ENCODE data around the gene TCAF1. TPM values are rescaled to one million over a fixed set of nuclear protein-coding genes. Genes with fewer than 3 reads are reported as not detected.

The TCAF1 gene
- total RNA-seq, 4 donors from 2014 or later, result 26.6 to 56.7 (median 30.7) TPM

DNA sequence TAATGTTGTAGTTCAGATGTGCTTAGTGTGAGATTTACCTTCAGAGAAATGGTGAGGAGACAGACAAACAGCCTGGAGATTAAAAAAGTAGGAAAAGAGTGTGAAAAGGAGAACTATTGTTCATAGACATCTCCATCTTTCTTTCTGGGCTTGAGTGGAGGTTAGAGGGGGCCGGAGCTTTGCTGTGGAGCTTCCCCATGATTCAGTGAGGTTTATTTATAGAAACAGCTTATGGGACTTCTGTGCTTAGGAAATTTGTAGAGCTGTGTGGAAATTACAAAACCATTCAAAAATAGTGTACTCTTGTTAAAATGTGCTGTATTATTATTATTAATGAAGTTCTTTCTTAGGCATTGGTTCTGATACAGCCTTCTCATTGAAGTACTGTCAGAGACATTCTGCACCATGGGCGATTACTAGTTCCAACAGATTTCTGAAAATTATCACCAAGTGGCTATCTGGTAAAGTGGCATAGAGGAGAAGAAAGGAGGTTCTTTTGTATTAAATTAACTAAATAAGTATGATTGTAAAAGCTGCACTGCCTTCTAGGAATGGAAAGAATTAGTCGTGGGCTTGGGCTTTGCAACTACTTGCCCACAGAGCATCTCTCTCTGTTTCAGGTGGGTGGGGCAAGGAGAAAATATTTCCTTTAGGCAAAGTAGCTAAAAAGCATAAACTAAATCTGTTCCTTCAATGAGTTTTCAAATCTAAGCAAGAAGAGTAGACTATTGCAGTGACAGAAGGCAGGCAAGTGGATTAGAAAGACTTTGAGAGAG is 8.7 kb upstream of the TCAF1 start:
- TF ChIP-seq POLR2A (IDR thresholded peaks at IDR 0.05) (no peak), CTCF (IDR thresholded peaks at IDR 0.05) (no peak), EP300 (IDR thresholded peaks at IDR 0.05) (no peak), POLR2AphosphoS5 (IDR thresholded peaks at IDR 0.05) (no peak)
- H3K27me3 ChIP-seq, result no peaks in the 10 kb centered on the region
- no peaks in the 10 kb centered on the region for H3K36me3 ChIP-seq
- H3K9me3 ChIP-seq, result no peaks in the 10 kb centered on the region
- no peak overlapping the region for H3K27ac ChIP-seq
- no peaks in the 10 kb centered on the region for H3K4me1 ChIP-seq
- DNase-seq (ENCODE audit: low spot score in 2 of 2), result no peak
- 40% methylated on average over 3 of the region's 3 CpGs for WGBS
- no peak overlapping the region for H3K4me3 ChIP-seq

- Histone ChIP-seq H3K27ac (no peak overlapping the region), H3K9me3 (no peaks in the 10 kb centered on the region), H3K4me1 (no peaks in the 10 kb centered on the region), H3K4me3 (no peak overlapping the region), H3K27me3 (no peaks in the 10 kb centered on the region), H3K36me3 (no peaks in the 10 kb centered on the region)
- WGBS, result 40% methylated on average over 3 of the region's 3 CpGs
- no peak for DNase-seq (ENCODE audit: low spot score in 2 of 2)
- TF ChIP-seq POLR2AphosphoS5 (IDR thresholded peaks at IDR 0.05) (no peak), EP300 (IDR thresholded peaks at IDR 0.05) (no peak), CTCF (IDR thresholded peaks at IDR 0.05) (no peak), POLR2A (IDR thresholded peaks at IDR 0.05) (no peak)
Observed at GRCh38 chr7:143909863-143910262, 7.9 kb upstream of the TCAF1 start.

DNA sequence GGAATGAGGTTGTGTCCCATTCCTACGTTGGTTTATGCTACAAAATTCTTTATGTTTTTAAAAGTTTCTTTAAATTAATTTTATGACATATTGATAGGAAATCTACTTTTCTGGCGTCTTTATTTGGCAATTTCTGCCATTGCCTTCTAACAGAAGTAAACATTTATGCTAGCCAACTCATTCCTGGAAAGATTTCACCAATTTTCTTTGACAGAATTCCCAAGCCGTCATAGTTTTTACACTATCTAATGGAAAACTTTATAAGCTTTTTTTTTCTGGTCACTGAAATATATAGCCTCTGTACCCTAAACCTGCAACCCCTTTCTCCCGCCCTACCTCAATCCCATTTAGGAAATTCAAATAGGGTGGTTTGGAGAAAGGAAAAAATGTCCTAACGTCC is 6.1 kb upstream of the TCAF1 start:
- no peak for TF ChIP-seq POLR2AphosphoS5 (IDR thresholded peaks at IDR 0.05)
- DNase-seq (ENCODE audit: low spot score in 2 of 2), result no peak
- Histone ChIP-seq H3K27me3 (no peaks in the 10 kb centered on the region), H3K4me1 (no peaks in the 10 kb centered on the region), H3K36me3 (no peaks in the 10 kb centered on the region), H3K4me3 (no peak overlapping the region), H3K27ac (no peak overlapping the region), H3K9me3 (no peaks in the 10 kb centered on the region)
- WGBS, result 70% methylated on average over 5 of the region's 5 CpGs

DNA sequence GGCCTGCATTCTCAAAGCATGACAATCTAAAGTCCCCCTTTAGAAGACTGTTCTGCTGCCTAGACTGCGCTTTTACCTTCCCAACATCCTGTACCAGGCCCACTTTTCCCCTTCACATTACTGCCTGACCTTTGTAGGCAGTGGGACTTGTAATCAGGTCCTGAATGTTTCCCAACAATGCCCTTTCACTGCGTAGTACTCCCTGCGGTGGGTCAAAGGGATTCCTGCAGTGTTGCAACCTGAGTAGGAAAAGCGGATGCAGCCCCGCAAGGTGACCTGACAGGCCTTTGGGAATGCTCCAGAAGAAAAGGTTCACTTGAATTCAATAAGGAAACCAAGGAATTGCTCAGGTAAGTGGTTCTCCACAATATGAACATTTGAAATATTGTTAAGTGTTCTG is 4.9 kb upstream of the TCAF1 start:
- 100% methylated on average over 5 of the region's 5 CpGs for WGBS
- Histone ChIP-seq H3K27me3 (no peaks in the 10 kb centered on the region), H3K4me3 (no peak overlapping the region), H3K36me3 (no peaks in the 10 kb centered on the region), H3K9me3 (no peaks in the 10 kb centered on the region), H3K27ac (no peak overlapping the region), H3K4me1 (peaks cover 6% of the 10 kb centered on the region)
- no peak for DNase-seq (ENCODE audit: low spot score in 2 of 2)
- TF ChIP-seq POLR2A (IDR thresholded peaks at IDR 0.05) (no peak), EP300 (IDR thresholded peaks at IDR 0.05) (no peak), POLR2AphosphoS5 (IDR thresholded peaks at IDR 0.05) (no peak), CTCF (IDR thresholded peaks at IDR 0.05) (no peak)

GRCh38 chr7:143906151-143906550 is 4.2 kb upstream of the TCAF1 start:
- Histone ChIP-seq H3K4me1 (peaks cover 7% of the 10 kb centered on the region), H3K9me3 (no peaks in the 10 kb centered on the region), H3K36me3 (no peaks in the 10 kb centered on the region), H3K27ac (no peak overlapping the region), H3K4me3 (no peak overlapping the region), H3K27me3 (no peaks in the 10 kb centered on the region)
- no peak for TF ChIP-seq POLR2AphosphoS5 (IDR thresholded peaks at IDR 0.05)
- no peak for TF ChIP-seq EP300 (IDR thresholded peaks at IDR 0.05)
- no peak for TF ChIP-seq POLR2A (IDR thresholded peaks at IDR 0.05)
- TF ChIP-seq CTCF (IDR thresholded peaks at IDR 0.05), result no peak
- no peak for DNase-seq (ENCODE audit: low spot score in 2 of 2)
- 77% methylated on average over 9 of the region's 9 CpGs for WGBS

Measured in suprapubic skin (tissue), 4 donors.